Suprapubic skin (tissue), 4 donors: ENCODE measurements around the gene CDC42EP5.

Experiments
- EP300 ChIP-seq: sonication (generic); formaldehyde crosslinking; IDR thresholded peaks from one replicate; pipeline ENCODE4 v1.6.1; 2017; ENCODE audit warnings: antibody characterized with exemption
- POLR2A ChIP-seq, 2 donors: fragments of 450-650 bp; IDR thresholded peaks; one replicate each; pipeline ENCODE4 v1.6.1; 2017; ENCODE audit warnings: antibody characterized with exemption in 2 of 2, mild to moderate bottlenecking in 2 of 2, moderate library complexity in 2 of 2
- POLR2AphosphoS5 ChIP-seq, 3 donors: sonication (generic); formaldehyde crosslinking; IDR thresholded peaks; one replicate each; pipeline ENCODE4 v1.6.1; 2017; ENCODE audit warnings: antibody characterized with exemption in 3 of 3
- TF ChIP-seq, protein P1 (sequence below), 2 donors: fragments of 200-600 bp in 1 of 2; fragments of 450-650 bp in 1 of 2; sonication (generic) in 1 of 2; IDR thresholded peaks; one replicate each; pipeline ENCODE4 v1.5.1; 2016 to 2019; ENCODE audit warnings: antibody characterized with exemption in 2 of 2, mild to moderate bottlenecking in 1 of 2, moderate library complexity in 1 of 2

DNA sequence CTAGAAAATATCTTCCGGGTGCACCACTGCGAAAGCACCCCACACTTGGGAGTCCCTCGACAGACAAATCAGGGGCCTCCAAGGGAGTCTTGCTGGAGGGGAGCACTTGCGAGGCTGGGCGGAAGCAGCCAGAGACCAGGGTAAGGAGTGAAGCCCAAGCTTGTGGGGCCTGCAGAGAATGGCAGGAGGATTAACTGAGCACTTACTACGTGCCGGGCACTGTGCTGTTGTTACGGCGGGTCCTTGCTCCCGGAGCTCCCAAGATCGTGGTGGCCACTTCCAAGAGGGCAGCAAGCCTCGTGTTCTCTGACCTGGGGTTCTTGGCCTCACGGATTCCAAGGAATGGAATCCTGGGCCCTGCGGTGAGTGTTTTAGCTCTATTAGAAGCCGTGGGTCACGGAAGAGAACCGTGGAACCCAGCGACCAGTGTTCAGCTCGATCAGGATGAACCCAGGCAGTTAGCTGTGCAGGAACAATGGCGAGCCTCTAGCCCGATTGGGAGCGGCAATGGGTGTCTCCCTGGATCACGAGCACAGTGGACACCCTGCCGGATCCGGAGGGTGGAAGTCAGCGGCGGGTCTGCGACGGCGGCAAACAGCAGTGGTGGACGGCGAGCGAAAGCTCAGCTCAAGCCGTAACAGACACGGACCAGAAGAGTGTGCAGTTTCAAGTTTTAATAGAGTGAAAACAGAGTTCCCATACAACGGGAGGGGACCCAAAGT, 48.3 kb downstream of the CDC42EP5 start:
- no peak for TF ChIP-seq POLR2AphosphoS5 (IDR thresholded peaks at IDR 0.05)
- TF ChIP-seq, protein P1, sequence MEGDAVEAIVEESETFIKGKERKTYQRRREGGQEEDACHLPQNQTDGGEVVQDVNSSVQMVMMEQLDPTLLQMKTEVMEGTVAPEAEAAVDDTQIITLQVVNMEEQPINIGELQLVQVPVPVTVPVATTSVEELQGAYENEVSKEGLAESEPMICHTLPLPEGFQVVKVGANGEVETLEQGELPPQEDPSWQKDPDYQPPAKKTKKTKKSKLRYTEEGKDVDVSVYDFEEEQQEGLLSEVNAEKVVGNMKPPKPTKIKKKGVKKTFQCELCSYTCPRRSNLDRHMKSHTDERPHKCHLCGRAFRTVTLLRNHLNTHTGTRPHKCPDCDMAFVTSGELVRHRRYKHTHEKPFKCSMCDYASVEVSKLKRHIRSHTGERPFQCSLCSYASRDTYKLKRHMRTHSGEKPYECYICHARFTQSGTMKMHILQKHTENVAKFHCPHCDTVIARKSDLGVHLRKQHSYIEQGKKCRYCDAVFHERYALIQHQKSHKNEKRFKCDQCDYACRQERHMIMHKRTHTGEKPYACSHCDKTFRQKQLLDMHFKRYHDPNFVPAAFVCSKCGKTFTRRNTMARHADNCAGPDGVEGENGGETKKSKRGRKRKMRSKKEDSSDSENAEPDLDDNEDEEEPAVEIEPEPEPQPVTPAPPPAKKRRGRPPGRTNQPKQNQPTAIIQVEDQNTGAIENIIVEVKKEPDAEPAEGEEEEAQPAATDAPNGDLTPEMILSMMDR (IDR thresholded peaks at IDR 0.05), result no peak
- no peak for TF ChIP-seq EP300
- no peak for TF ChIP-seq POLR2A (IDR thresholded peaks at IDR 0.05)
